Kidney epithelial cell (primary cell): ENCODE measurements around the gene CREB3L4. TPM values are rescaled to one million over a fixed set of nuclear protein-coding genes. Genes with fewer than 3 reads are reported as not detected.

Source experiments
- DNase-seq: peaks from one replicate; pipeline ENCODE4 v3.0.0-alpha.2; 2010; ENCODE audit warnings: low read depth
- H3K27me3 ChIP-seq: 2 replicates; pipeline ENCODE4 v1.6.0; 2011; ENCODE audit warnings: low read length; ENCODE audit not compliant: control insufficient read depth, insufficient read depth
- H3K36me3 ChIP-seq: 2 replicates; pipeline ENCODE4 v1.5.1; 2011; ENCODE audit warnings: low read length; ENCODE audit not compliant: control insufficient read depth, insufficient read depth
- H3K4me3 ChIP-seq: 2 replicates; pipeline ENCODE4 v1.5.1; 2011; ENCODE audit warnings: low read depth, mild to moderate bottlenecking, control low read depth, low read length
- total RNA-seq: library from RNA; depleted of rRNA; stranded (reverse); fragments of >200 nt; gene quantifications from 2 replicates; pipeline ENCODE4 v1.2.3, GENCODE V29; 2015
- TF ChIP-seq, protein P1 (sequence below): IDR thresholded peaks from 2 replicates; pipeline ENCODE4 v1.5.1; 2011; ENCODE audit warnings: mild to moderate bottlenecking, moderate library complexity, low read length, control low read depth, inconsistent platforms; ENCODE audit not compliant: insufficient read depth, poor library complexity, severe bottlenecking

The CREB3L4 gene
- total RNA-seq, 1 donor from 2014 or later, result 14.5 TPM

DNA sequence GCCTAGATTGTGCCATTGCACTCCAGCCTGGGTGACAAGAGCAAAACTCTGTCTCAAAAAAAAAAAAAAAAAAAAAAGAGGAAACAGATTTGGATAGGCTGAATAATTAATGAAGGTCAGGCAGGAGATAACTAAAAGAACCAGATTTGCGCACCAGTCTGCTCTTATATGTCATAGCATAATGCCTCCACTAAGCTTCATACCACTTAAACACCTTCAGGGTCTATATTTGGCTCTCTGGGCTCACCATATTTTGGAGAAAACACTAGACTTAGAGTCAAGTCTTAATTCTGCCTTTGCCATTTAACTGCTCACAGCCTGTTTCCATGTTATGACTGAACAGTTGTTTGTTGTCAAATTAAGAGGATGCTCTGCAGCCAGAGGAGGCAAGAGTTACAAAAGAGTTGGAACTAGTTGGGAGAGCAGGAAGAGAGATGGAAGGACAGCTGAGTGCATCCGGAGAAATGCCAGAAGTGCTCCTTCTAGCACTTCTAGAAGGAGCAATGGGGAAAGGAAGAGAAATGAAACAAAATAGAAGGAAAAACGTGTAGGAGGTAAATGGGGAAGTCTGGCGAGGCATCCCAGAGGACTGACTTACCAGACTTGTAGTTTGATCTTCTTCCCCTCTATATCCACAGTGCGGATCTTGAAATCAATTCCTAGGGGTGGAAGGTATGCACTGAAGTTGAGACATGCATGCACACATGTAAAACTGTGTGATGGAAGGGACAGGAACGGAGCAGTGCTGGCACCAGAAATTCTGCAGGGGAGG, 16.6 kb downstream of the CREB3L4 start:
- Histone ChIP-seq H3K36me3 (peaks cover 2% of the 10 kb centered on the region), H3K27me3 (no peaks in the 10 kb centered on the region), H3K4me3 (peak overlapping the region; percentile 52)
- DNase-seq, result no peak
- TF ChIP-seq, protein P1, sequence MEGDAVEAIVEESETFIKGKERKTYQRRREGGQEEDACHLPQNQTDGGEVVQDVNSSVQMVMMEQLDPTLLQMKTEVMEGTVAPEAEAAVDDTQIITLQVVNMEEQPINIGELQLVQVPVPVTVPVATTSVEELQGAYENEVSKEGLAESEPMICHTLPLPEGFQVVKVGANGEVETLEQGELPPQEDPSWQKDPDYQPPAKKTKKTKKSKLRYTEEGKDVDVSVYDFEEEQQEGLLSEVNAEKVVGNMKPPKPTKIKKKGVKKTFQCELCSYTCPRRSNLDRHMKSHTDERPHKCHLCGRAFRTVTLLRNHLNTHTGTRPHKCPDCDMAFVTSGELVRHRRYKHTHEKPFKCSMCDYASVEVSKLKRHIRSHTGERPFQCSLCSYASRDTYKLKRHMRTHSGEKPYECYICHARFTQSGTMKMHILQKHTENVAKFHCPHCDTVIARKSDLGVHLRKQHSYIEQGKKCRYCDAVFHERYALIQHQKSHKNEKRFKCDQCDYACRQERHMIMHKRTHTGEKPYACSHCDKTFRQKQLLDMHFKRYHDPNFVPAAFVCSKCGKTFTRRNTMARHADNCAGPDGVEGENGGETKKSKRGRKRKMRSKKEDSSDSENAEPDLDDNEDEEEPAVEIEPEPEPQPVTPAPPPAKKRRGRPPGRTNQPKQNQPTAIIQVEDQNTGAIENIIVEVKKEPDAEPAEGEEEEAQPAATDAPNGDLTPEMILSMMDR, result no peak

DNA sequence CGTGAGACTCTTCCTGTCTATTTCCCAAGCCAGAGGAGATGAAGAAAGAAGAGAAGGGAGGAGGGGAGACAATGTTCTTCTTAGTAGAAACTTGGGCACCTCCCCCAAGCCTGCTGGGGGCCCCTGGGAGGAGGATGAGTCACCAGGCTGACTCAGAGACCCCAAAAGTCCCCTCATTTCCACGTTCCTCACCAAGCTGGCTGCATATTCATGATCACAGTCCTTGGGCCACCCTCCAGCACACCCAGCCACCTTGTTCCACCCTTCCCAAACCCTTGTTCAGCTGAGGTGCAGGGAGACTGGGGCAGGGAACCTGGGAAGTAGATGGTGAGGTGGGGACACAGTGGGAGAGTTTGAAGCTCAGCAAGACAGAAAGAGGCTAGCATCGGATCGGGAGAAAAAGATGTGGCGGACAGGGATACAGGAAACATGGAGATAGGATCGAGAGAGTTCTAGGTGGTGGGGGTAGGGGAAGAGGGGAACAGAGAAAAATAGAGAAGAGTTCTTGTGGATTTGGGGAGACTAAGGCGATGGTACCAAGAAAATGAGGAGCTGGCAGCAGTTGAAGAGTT, 17.7 kb downstream of the CREB3L4 start:
- no peaks in the 10 kb centered on the region for H3K27me3 ChIP-seq
- no peak for DNase-seq
- peaks cover 2% of the 10 kb centered on the region for H3K36me3 ChIP-seq
- peak overlapping the region; percentile 52 for H3K4me3 ChIP-seq
- TF ChIP-seq, protein P1, result no peak

DNA sequence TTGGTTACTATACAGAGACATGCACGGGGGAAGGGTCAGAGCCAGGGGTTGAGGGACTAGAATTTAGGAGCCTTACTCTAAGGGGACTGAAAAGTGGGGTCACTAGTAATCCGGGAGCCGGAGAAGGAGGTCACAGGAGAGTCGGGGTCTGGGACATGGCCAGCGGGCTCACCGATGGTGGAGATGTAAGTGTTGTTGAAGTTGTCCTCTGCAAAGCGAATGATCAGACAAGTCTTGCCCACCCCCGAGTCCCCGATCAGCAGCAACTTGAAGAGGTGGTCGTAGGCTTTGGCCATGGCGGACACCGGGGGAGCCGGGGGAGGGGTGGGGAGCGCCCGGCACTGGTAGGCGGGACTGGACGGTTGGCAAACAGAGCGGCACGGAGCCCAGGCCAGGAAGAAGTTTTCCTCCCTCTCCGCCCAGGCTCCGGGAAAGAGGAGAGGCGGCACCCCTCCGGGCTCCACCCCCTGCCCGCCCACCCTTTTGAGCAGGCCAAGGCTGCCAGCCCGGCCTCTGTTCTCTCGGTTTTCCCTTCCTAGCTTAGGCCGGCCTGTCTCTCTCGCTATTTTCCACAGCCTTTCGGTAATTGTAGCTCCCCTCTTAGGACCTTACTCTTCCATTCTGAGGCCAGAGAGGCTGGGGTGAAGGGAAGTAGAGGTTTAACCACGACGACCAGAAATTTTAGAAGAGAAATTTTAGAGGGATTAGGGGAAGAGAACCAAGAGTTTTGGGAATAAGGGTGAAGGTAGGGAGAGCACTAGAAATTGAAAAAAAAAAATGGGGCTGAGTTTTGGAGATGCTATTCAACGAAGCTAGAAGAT, 18.4 kb downstream of the CREB3L4 start, which contains the start of gene RAB13:
Gene RAB13 (minus strand): TSS at position 399 of the 821 bp plus-strand sequence. CDS start 103 bp downstream, at position 296.
- H3K27me3 ChIP-seq, result no peaks in the 10 kb centered on the region
- TF ChIP-seq, protein P1, result no peak
- H3K36me3 ChIP-seq, result peaks cover 2% of the 10 kb centered on the region
- no peak for DNase-seq
- peak within 1 kb of the TSS; percentile 52 for H3K4me3 ChIP-seq

DNA sequence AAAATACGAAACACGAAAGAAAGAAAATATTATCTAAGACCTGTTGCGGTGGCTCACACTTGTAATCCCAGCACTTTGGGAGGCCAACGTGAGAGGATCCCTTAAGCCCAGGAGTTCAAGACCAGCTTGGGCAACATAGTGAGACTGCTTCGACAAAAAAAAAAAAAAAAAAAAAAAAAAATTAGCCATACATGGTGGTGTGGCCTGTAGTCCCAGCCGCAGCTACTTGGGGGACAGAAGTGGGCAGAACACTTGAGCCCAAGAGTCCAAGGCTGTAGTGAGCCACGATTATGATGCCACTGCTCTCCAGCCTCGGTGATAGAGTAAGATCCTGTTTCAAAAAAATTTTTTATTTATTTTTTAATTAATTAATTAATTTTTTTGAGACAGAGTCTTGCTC, 19.9 kb downstream of the CREB3L4 start:
- H3K27me3 ChIP-seq, result no peaks in the 10 kb centered on the region
- DNase-seq, result no peak
- no peaks in the 10 kb centered on the region for H3K36me3 ChIP-seq
- TF ChIP-seq, protein P1, result no peak
- no peak overlapping the region for H3K4me3 ChIP-seq

DNA sequence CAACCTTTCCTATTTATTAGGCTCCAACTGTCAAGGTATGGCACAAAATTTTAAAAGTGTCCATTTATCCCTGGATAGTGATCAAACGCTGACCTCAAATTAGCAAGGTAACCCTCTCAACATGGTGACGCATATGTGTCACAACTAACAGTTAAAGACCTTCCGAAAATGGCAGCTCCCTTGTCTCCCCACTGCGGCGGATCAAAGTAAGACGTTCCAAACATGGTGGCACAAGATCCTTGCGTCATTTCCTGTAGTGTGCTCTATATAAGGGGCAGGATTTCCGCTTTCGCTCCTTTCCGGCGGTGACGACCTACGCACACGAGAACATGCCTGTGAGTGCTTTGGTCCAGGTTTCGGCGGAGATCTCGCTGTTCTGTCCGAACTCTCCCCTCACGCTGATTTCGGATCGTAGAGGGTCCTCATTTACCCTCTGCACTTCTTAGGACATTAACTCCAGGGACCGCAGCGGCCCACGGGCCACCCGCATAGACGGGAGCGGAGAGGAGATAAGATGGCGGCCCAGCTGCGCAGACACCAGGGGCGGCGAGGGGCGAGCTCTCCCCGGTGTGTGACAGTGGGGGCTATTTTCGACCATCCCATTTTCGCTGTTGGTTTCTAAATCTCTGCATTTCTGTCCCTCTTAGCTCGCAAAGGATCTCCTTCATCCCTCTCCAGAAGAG, 22.9 kb downstream of the CREB3L4 start, which contains the start of gene RPS27:
Gene RPS27 (plus strand): TSS at position 295 of the 683 bp plus-strand sequence. CDS start 35 bp downstream, at position 330.
- TF ChIP-seq, protein P1, result no peak
- H3K27me3 ChIP-seq, result no peaks in the 10 kb centered on the region
- peak within 1 kb of the TSS; percentile 74 for H3K4me3 ChIP-seq
- H3K36me3 ChIP-seq, result peaks cover 2% of the 10 kb centered on the region
- DNase-seq, result peak; percentile 95
